ENCODE data around the gene SERBP1.
"Not testable (repeated sequence)": the region's sequence is repeated elsewhere in the genome, so short reads cannot be mapped to it uniquely, and the experiment has no call there.

The SERBP1 gene

DNA sequence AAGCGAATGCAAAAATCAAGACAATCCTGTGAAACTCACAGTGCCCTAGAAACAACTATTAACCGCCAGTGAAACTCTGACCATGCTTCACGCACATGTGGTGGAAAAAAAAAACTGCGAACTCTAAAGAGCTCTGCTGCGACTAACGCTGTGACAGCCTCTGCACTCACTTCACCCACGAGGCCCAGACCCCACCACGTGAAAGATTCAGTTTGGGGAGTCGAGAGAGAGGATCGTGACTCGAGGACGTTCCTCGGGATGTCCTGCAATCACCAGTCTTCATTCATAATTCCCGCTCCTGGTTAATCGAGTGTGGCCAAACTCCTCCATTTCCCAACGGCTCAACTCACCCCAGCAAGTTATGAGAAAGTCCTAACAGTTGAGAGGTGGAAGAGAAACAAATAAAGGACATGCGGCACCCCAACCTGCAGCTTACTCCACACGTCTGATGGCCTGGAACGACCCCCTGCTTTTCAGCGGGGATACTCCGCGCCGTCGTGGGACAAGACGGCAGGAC, 1.1 kb downstream of the SERBP1 start:
- Histone ChIP-seq H3K4me3 (replicated peaks; ENCODE audit: low read depth, low read length) (peak overlapping the region; percentile 98), H3K36me3 (ENCODE audit: control insufficient read depth, insufficient read depth, low read length) (peaks cover 4% of the 10 kb centered on the region), H3K27me3 (replicated peaks; ENCODE audit: control insufficient read depth, insufficient read depth, low read length) (no peaks in the 10 kb centered on the region)
- DNase-seq (ENCODE audit: extremely low read depth, insufficient read length): no peak
- TF ChIP-seq, protein P1, sequence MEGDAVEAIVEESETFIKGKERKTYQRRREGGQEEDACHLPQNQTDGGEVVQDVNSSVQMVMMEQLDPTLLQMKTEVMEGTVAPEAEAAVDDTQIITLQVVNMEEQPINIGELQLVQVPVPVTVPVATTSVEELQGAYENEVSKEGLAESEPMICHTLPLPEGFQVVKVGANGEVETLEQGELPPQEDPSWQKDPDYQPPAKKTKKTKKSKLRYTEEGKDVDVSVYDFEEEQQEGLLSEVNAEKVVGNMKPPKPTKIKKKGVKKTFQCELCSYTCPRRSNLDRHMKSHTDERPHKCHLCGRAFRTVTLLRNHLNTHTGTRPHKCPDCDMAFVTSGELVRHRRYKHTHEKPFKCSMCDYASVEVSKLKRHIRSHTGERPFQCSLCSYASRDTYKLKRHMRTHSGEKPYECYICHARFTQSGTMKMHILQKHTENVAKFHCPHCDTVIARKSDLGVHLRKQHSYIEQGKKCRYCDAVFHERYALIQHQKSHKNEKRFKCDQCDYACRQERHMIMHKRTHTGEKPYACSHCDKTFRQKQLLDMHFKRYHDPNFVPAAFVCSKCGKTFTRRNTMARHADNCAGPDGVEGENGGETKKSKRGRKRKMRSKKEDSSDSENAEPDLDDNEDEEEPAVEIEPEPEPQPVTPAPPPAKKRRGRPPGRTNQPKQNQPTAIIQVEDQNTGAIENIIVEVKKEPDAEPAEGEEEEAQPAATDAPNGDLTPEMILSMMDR (IDR thresholded peaks at IDR 0.05; ENCODE audit: insufficient read depth, low read length, poor library complexity, severe bottlenecking): no peak

DNA sequence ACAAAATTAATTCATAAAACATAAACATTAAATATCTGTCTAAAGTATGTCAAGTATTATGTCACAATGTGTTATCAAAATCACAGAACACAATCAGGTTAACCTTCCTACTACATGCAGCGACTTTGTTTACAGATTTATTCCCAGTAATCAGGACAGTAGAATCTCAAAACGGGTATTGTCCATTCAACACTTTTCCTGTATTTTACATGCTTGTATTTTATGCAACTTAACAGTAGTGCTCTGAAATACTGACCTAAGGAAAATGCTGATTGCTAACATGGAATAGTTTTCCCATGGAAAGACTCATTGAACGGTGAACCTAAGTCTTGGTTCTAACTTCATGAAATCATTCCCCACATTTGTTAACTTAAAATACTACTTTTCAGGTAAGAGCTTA, 2.3 kb downstream of the SERBP1 start:
- H3K4me3 ChIP-seq (replicated peaks; ENCODE audit: low read depth, low read length): peak overlapping the region; percentile 98
- peaks cover 8% of the 10 kb centered on the region for H3K36me3 ChIP-seq (ENCODE audit: control insufficient read depth, insufficient read depth, low read length)
- no peak for DNase-seq (ENCODE audit: extremely low read depth, insufficient read length)
- H3K27me3 ChIP-seq (replicated peaks; ENCODE audit: control insufficient read depth, insufficient read depth, low read length): no peaks in the 10 kb centered on the region
- TF ChIP-seq, protein P1 (IDR thresholded peaks at IDR 0.05; ENCODE audit: insufficient read depth, low read length, poor library complexity, severe bottlenecking): no peak

DNA sequence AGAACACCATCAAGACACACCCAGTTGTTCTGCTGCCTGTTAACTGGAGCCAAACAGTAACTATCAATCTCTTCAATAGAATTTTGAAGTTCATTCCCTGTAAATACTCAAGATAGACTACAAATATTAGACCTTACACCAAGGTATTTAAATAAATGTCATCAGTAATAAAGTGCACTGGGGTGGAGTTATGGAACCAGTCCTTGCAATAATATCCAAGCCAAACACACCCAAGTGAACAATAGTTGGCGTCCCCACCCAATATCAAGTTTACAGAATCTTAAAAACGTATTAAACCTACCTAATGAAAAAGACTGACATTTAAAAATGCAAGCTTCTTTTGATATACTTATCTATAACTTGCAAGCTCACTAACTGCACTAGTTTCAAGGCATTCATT, 2.7 kb downstream of the SERBP1 start:
- TF ChIP-seq, protein P1 (IDR thresholded peaks at IDR 0.05; ENCODE audit: insufficient read depth, low read length, poor library complexity, severe bottlenecking): no peak
- DNase-seq (ENCODE audit: extremely low read depth, insufficient read length): no peak
- Histone ChIP-seq H3K27me3 (replicated peaks; ENCODE audit: control insufficient read depth, insufficient read depth, low read length) (no peaks in the 10 kb centered on the region), H3K4me3 (replicated peaks; ENCODE audit: low read depth, low read length) (peak overlapping the region; percentile 98), H3K36me3 (ENCODE audit: control insufficient read depth, insufficient read depth, low read length) (peaks cover 10% of the 10 kb centered on the region)

DNA sequence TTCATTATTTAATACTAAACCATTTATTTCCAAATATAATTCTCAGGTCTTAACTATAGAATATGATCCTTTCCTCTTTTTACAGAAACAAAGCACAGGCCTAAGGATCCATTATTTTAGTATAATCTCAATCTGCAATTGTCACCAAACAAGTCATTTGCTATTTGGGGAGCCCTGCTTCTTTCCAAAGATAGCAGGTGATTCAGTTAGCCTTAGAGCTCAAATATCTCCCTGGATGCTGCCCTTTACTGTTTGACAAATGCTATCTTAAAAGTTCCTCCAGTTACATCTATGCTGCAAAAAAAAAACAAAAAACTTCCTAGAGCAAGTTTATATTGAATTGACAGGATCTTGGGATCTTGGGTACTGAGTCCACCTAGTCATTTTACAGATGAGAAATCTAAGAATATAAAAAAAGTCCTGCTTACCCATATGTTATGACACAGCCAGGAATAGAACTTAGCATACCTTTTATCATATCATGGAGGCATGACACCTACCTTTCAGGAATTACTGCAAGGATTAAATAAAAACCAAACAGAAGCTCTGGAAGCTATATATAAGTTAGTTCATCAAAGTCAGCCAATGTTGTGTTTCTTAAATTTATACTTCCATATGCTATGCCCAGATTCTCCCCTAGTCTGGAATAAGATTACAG, 9.2 kb downstream of the SERBP1 start:
- DNase-seq (ENCODE audit: extremely low read depth, insufficient read length): no peak
- Histone ChIP-seq H3K27me3 (replicated peaks; ENCODE audit: control insufficient read depth, insufficient read depth, low read length) (no peaks in the 10 kb centered on the region), H3K4me3 (replicated peaks; ENCODE audit: low read depth, low read length) (no peak overlapping the region), H3K36me3 (ENCODE audit: control insufficient read depth, insufficient read depth, low read length) (peaks cover 25% of the 10 kb centered on the region)
- TF ChIP-seq, protein P1 (IDR thresholded peaks at IDR 0.05; ENCODE audit: insufficient read depth, low read length, poor library complexity, severe bottlenecking): no peak

DNA sequence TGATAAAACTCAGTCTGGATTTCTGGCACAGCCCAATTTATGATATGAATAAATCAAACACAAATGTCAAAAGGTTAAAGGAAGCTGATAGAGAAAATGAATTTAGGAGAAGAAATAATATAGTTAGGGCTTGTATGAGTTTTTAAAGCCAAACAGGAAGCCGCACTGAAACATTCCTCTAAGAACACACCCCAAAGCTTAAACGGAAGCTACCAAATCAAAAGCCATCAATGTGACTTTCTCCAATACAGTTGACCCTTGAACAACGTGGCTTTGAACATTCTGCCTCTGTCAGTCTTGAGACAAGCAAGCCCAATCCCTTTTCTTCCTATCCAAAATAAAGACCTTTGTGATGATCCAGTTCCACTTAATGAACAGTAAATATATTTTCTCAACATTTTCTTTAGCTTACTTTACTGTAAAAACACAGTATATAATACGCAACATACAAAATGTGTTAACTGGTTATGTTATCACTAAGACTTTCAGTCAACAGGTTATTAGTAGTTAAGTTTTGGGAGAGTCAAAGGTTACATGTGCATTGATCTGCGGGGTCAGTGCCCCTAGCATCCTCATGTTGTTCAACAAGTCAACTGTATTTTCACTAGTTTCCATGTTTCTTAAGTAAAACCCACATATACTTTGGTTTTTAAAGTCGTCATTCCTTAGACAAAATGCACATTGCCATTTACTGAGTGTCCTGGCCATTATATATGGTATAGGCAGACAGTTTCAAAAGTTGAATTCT, 11.2 kb downstream of the SERBP1 start:
- H3K27me3 ChIP-seq (replicated peaks; ENCODE audit: control insufficient read depth, insufficient read depth, low read length): no peaks in the 10 kb centered on the region
- no peak for DNase-seq (ENCODE audit: extremely low read depth, insufficient read length)
- no peak overlapping the region for H3K4me3 ChIP-seq (replicated peaks; ENCODE audit: low read depth, low read length)
- peaks cover 26% of the 10 kb centered on the region for H3K36me3 ChIP-seq (ENCODE audit: control insufficient read depth, insufficient read depth, low read length)
- TF ChIP-seq, protein P1 (IDR thresholded peaks at IDR 0.05; ENCODE audit: insufficient read depth, low read length, poor library complexity, severe bottlenecking): no peak

DNA sequence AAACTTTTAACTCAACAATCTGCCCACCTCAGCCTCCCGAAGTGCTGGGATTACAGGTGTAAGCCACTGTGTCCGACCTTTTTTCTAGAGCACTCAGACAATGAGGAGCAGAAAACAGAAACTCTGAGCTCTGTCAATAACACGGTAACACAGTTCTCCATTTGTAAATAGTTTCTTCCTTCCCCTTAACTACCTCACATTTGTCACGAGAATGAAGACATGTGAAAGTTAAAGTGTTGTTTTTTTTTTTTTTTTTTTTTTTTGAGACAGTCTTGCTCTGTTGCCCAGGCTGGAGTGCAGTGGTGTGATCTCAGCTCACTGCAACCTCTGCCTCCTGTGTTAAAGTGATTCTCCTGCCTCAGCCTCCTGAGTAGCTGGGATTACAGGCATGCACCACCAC, 12.5 kb downstream of the SERBP1 start:
- H3K27me3 ChIP-seq (replicated peaks; ENCODE audit: control insufficient read depth, insufficient read depth, low read length); DNase-seq (ENCODE audit: extremely low read depth, insufficient read length); H3K4me3 ChIP-seq (replicated peaks; ENCODE audit: low read depth, low read length): not testable (repeated sequence)
- peaks cover 20% of the 10 kb centered on the region for H3K36me3 ChIP-seq (ENCODE audit: control insufficient read depth, insufficient read depth, low read length)

Measured in GM06990 (cell line).